ENCODE data around the gene CCIN.
"Not testable (repeated sequence)": the region's sequence is repeated elsewhere in the genome, so short reads cannot be mapped to it uniquely, and the experiment has no call there.

The CCIN gene

GRCh38 chr9:36129139-36129538, 40.0 kb upstream of the CCIN start:
- TF ChIP-seq EZH2phosphoT487 (conservative IDR thresholded peaks at IDR 0.05; ENCODE audit: low read length) (no peak), CTCF (IDR thresholded peaks at IDR 0.05; ENCODE audit: insufficient read depth, low read length, poor library complexity, severe bottlenecking) (no peak)
- Histone ChIP-seq H3K27me3 (ENCODE audit: low read length) (no peaks in the 10 kb centered on the region), H2AFZ (ENCODE audit: low read depth, low read length, severe bottlenecking) (no peak overlapping the region), H3K9me3 (ENCODE audit: insufficient read depth, low read length) (no peaks in the 10 kb centered on the region), H3F3A (ENCODE audit: insufficient read depth) (no peaks in the 10 kb centered on the region), H3K9ac (ENCODE audit: low read length) (no peak overlapping the region), H3K4me2 (ENCODE audit: low read depth, low read length, poor library complexity, severe bottlenecking) (no peak overlapping the region), H3K9me2 (replicated peaks; ENCODE audit: insufficient read depth, low read length) (no peaks in the 10 kb centered on the region), H3K36me3 (ENCODE audit: low read length) (no peaks in the 10 kb centered on the region), H3K79me2 (ENCODE audit: insufficient read depth, low read length) (no peaks in the 10 kb centered on the region), H4K20me1 (ENCODE audit: low read depth, low read length) (no peaks in the 10 kb centered on the region), H3K27ac (ENCODE audit: low read depth, low read length) (no peak overlapping the region), H3K4me3 (ENCODE audit: insufficient read depth, low read length, poor library complexity, severe bottlenecking) (no peak overlapping the region)

GRCh38 chr9:36131666-36132065, 37.5 kb upstream of the CCIN start:
- not testable (repeated sequence) for H3K9ac ChIP-seq (ENCODE audit: low read length); H3K9me2 ChIP-seq (replicated peaks; ENCODE audit: insufficient read depth, low read length); H4K20me1 ChIP-seq (ENCODE audit: low read depth, low read length); H3K27me3 ChIP-seq (ENCODE audit: low read length); H3K79me2 ChIP-seq (ENCODE audit: insufficient read depth, low read length); H2AFZ ChIP-seq (ENCODE audit: low read depth, low read length, severe bottlenecking); H3F3A ChIP-seq (ENCODE audit: insufficient read depth); H3K27ac ChIP-seq (ENCODE audit: low read depth, low read length); H3K9me3 ChIP-seq (ENCODE audit: insufficient read depth, low read length); H3K36me3 ChIP-seq (ENCODE audit: low read length); H3K4me2 ChIP-seq (ENCODE audit: low read depth, low read length, poor library complexity, severe bottlenecking); H3K4me3 ChIP-seq (ENCODE audit: insufficient read depth, low read length, poor library complexity, severe bottlenecking)

DNA sequence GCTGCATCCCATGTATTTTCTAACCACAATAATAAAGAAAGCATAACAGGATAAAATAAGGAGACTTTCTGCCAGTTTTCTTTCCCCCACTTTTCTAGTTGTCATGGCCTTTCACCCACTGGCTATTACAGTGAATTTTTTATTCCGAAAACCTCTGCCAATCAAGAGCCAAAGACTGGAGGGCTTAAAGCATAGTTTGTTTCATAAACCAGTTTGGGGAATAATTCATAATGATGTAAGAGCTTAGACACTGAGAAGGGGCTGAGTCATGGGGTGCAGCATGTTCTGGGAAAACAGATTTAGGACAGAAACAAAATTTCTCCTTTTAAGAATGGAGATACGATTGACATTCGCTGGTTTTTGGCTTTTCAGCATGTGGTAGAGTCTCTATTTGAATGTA, 37.1 kb upstream of the CCIN start:
- no peak overlapping the region for H3K27ac ChIP-seq (ENCODE audit: low read depth, low read length)

More for the DNA sequence above, 37.1 kb upstream of the CCIN start:
- Histone ChIP-seq H3K4me2 (ENCODE audit: low read depth, low read length, poor library complexity, severe bottlenecking) (no peak overlapping the region), H4K20me1 (ENCODE audit: low read depth, low read length) (no peaks in the 10 kb centered on the region), H3K9me2 (replicated peaks; ENCODE audit: insufficient read depth, low read length) (no peaks in the 10 kb centered on the region), H3K9me3 (ENCODE audit: insufficient read depth, low read length) (no peaks in the 10 kb centered on the region), H3K27me3 (ENCODE audit: low read length) (no peaks in the 10 kb centered on the region), H3K4me3 (ENCODE audit: insufficient read depth, low read length, poor library complexity, severe bottlenecking) (no peak overlapping the region), H2AFZ (ENCODE audit: low read depth, low read length, severe bottlenecking) (no peak overlapping the region), H3K79me2 (ENCODE audit: insufficient read depth, low read length) (no peaks in the 10 kb centered on the region), H3K36me3 (ENCODE audit: low read length) (no peaks in the 10 kb centered on the region), H3F3A (ENCODE audit: insufficient read depth) (no peaks in the 10 kb centered on the region), H3K9ac (ENCODE audit: low read length) (no peak overlapping the region)
- TF ChIP-seq EZH2phosphoT487 (conservative IDR thresholded peaks at IDR 0.05; ENCODE audit: low read length) = no peak
- TF ChIP-seq CTCF (IDR thresholded peaks at IDR 0.05; ENCODE audit: insufficient read depth, low read length, poor library complexity, severe bottlenecking) = no peak
